Measurements from ENCODE around the gene WWC2.

GRCh38 chr4:183178201-183178600 is 79.1 kb downstream of the WWC2 start:
- TF ChIP-seq SP1 (IDR thresholded peaks at IDR 0.05; ENCODE audit: low read depth): no peak
- no peak for TF ChIP-seq CTCF (IDR thresholded peaks at IDR 0.05 in 2 of 3, conservative IDR thresholded peaks at IDR 0.05 in 1 of 3; ENCODE audit: borderline replicate concordance in 1 of 3, insufficient read depth in 1 of 3, low read depth in 2 of 3, low read length in 2 of 3)
